H9 (cell line): ENCODE measurements around the gene DCTN1. TPM values are rescaled to one million over a fixed set of nuclear protein-coding genes. Genes with fewer than 3 reads are reported as not detected.

Experiments used
- DNase-seq: peaks from one replicate; pipeline ENCODE4 v3.0.0-alpha.2; 2017
- H2AFZ ChIP-seq: one replicate; pipeline ENCODE4 v1.6.1; 2013; ENCODE audit warnings: mild to moderate bottlenecking, low read length, control low read depth, moderate library complexity
- H2AK5ac ChIP-seq: 2 replicates; pipeline ENCODE4 v1.6.1; 2013; ENCODE audit warnings: low read length, control low read depth, mixed read lengths; ENCODE audit not compliant: insufficient read length
- H2BK120ac ChIP-seq: one replicate; pipeline ENCODE4 v1.6.1; 2013; ENCODE audit warnings: low read depth, mild to moderate bottlenecking, low read length, control low read depth, inconsistent platforms; ENCODE audit not compliant: poor library complexity, severe bottlenecking
- H2BK12ac ChIP-seq: 2 replicates; pipeline ENCODE4 v1.6.1; 2013; ENCODE audit warnings: low read length, control low read depth, mixed read lengths, low read depth; ENCODE audit not compliant: insufficient read length
- H2BK15ac ChIP-seq: 2 replicates; pipeline ENCODE4 v1.6.1; 2013; ENCODE audit warnings: low read depth, low read length, control low read depth
- H2BK20ac ChIP-seq: one replicate; pipeline ENCODE4 v1.6.1; 2013; ENCODE audit warnings: low read depth, mild to moderate bottlenecking, low read length, control low read depth, inconsistent platforms; ENCODE audit not compliant: poor library complexity, severe bottlenecking
- H2BK5ac ChIP-seq: 2 replicates; pipeline ENCODE4 v1.6.1; 2013; ENCODE audit warnings: low read length, control low read depth, mixed read lengths; ENCODE audit not compliant: insufficient read length
- H3K14ac ChIP-seq: 2 replicates; pipeline ENCODE4 v1.6.1; 2013; ENCODE audit warnings: low read length, control low read depth; ENCODE audit not compliant: insufficient read depth
- H3K18ac ChIP-seq: 2 replicates; pipeline ENCODE4 v1.6.1; 2013; ENCODE audit warnings: low read depth, mild to moderate bottlenecking, mixed read lengths, low read length, control low read depth; ENCODE audit not compliant: insufficient read length
- H3K23ac ChIP-seq: 2 replicates; pipeline ENCODE4 v1.6.1; 2013; ENCODE audit warnings: low read length, control low read depth, mixed read lengths, low read depth; ENCODE audit not compliant: insufficient read length
- H3K23me2 ChIP-seq: 2 replicates; pipeline ENCODE4 v1.6.1; 2013; ENCODE audit warnings: low read depth, mild to moderate bottlenecking, mixed read lengths, low read length, control low read depth; ENCODE audit not compliant: insufficient read length, poor library complexity, severe bottlenecking
- H3K27ac ChIP-seq: 2 replicates; pipeline ENCODE4 v1.5.1; 2013; ENCODE audit warnings: low read length, control low read depth, mixed read lengths, low read depth; ENCODE audit not compliant: insufficient read length
- H3K27me3 ChIP-seq: 2 replicates; pipeline ENCODE4 v1.6.1; 2013; ENCODE audit warnings: low read length, control low read depth, inconsistent platforms; ENCODE audit not compliant: insufficient read depth
- H3K4ac ChIP-seq: 2 replicates; pipeline ENCODE4 v1.6.1; 2013; ENCODE audit warnings: low read depth, mild to moderate bottlenecking, control low read depth, inconsistent platforms, low read length, moderate library complexity
- H3K4me1 ChIP-seq: 2 replicates; pipeline ENCODE4 v1.6.1; 2013; ENCODE audit warnings: low read length, control low read depth, inconsistent platforms; ENCODE audit not compliant: insufficient read depth
- H3K4me2 ChIP-seq: 2 replicates; pipeline ENCODE4 v1.6.1; 2013; ENCODE audit warnings: low read length, control low read depth, mixed read lengths; ENCODE audit not compliant: insufficient read length, insufficient read depth
- H3K56ac ChIP-seq: 2 replicates; pipeline ENCODE4 v1.6.1; 2013; ENCODE audit warnings: low read depth, mild to moderate bottlenecking, mixed read lengths, low read length, control low read depth; ENCODE audit not compliant: insufficient read length
- H3K79me1 ChIP-seq: 2 replicates; pipeline ENCODE4 v1.6.1; 2013; ENCODE audit warnings: low read depth, mild to moderate bottlenecking, moderate library complexity, low read length, control low read depth, inconsistent platforms; ENCODE audit not compliant: insufficient read depth, poor library complexity, severe bottlenecking
- H3K79me2 ChIP-seq: 2 replicates; pipeline ENCODE4 v1.6.1; 2013; ENCODE audit warnings: low read length, control low read depth, inconsistent platforms; ENCODE audit not compliant: insufficient read depth
- H3K9ac ChIP-seq: 2 replicates; pipeline ENCODE4 v1.6.1; 2013; ENCODE audit warnings: low read length, control low read depth, mixed read lengths; ENCODE audit not compliant: insufficient read length; ENCODE audit errors: extremely low read depth
- H3K9me3 ChIP-seq: one replicate; pipeline ENCODE4 v1.6.1; 2013; ENCODE audit warnings: low read depth, low read length, inconsistent platforms; ENCODE audit not compliant: control insufficient read depth
- H3T11ph ChIP-seq: one replicate; pipeline ENCODE4 v1.6.1; 2013; ENCODE audit warnings: mild to moderate bottlenecking, low read length, control low read depth, inconsistent platforms
- H4K20me1 ChIP-seq: one replicate; pipeline ENCODE4 v1.6.1; 2013; ENCODE audit not compliant: control insufficient read depth, insufficient read length, insufficient read depth
- H4K5ac ChIP-seq: 2 replicates; pipeline ENCODE4 v1.6.1; 2013; ENCODE audit warnings: low read depth, mild to moderate bottlenecking, mixed read lengths, low read length, control low read depth; ENCODE audit not compliant: insufficient read length
- H4K8ac ChIP-seq: replicated peaks from 2 replicates; pipeline ENCODE4 v1.6.1; 2013; ENCODE audit warnings: low read length, control low read depth, mixed read lengths, low read depth; ENCODE audit not compliant: insufficient read length
- H4K91ac ChIP-seq: 2 replicates; pipeline ENCODE4 v1.6.1; 2013; ENCODE audit warnings: low read depth, mild to moderate bottlenecking, moderate library complexity, mixed read lengths, low read length, control low read depth; ENCODE audit not compliant: insufficient read length
- H3K27ac Mint-ChIP-seq, 3 experiments: 2 replicates in 2 of 3; 3 replicates in 1 of 3; pipeline ENCODE4 v1.8.0; 2020 to 2021; ENCODE audit warnings: mixed read lengths in 3 of 3, mild to moderate bottlenecking in 1 of 3, moderate library complexity in 1 of 3
- H3K27me3 Mint-ChIP-seq: 2 replicates; pipeline ENCODE4 v1.8.0; 2021; ENCODE audit warnings: low read depth, mild to moderate bottlenecking, moderate library complexity, mixed read lengths
- H3K36me3 Mint-ChIP-seq, 3 experiments: 2 replicates in 2 of 3; 3 replicates in 1 of 3; pipeline ENCODE4 v1.8.0; 2020 to 2021; ENCODE audit warnings: low read depth in 3 of 3, mixed read lengths in 3 of 3; ENCODE audit not compliant: insufficient read depth in 1 of 3
- H3K4me1 Mint-ChIP-seq, 2 experiments: 2 replicates each; pipeline ENCODE4 v1.8.0; 2020; ENCODE audit warnings: mixed read lengths in 2 of 2
- H3K4me3 Mint-ChIP-seq, 2 experiments: 2 replicates in 1 of 2; 3 replicates in 1 of 2; pipeline ENCODE4 v1.8.0; 2020 to 2021; ENCODE audit warnings: mild to moderate bottlenecking in 2 of 2, mixed read lengths in 2 of 2, moderate library complexity in 1 of 2
- H3K9me3 Mint-ChIP-seq, 2 experiments: 2 replicates in 1 of 2; 3 replicates in 1 of 2; pipeline ENCODE4 v1.8.0; 2020; ENCODE audit warnings: mild to moderate bottlenecking in 2 of 2, mixed read lengths in 2 of 2, moderate library complexity in 1 of 2
- WGBS: extraction: QIAGEN DNeasy Blood & Tissue Kit; methylation state at CpG from one replicate; pipeline ENCODE4 v1.1.7; 2013; ENCODE audit warnings: missing lambda C conversion rate, low lambda C conversion rate, mixed read lengths; ENCODE audit not compliant: insufficient read length; ENCODE audit errors: extremely low coverage; 5-methylcytosine and 5-hydroxymethylcytosine counted together
- total RNA-seq: library from RNA; stranded (reverse); gene quantifications from 2 replicates; pipeline ENCODE4 v1.2.1, GENCODE V29; 2021
- TF ChIP-seq, protein P1 (sequence below): fragments of 200-600 bp; sonication (generic); conservative IDR thresholded peaks from 3 replicates; pipeline ENCODE4 v1.8.0; 2021; ENCODE audit warnings: antibody characterized with exemption, mild to moderate bottlenecking

DCTN1 gene
- total RNA-seq, 1 experiment from 2014 or later, result 141 TPM

DNA sequence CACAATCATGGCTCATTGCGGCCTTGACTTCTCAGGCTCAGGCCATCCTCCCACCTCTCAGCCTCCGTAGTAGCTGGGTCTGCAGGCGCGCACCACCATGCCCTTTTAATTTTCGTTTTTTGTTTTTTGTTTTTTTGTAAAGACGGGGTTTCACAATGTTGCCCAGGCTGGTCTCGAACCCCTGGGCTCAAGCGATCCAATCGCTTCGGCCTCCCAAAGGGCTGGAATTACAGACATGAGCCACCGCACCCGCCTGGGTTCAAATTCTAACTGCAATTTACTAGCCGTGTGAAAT lies 12.3 kb upstream of the DCTN1 start:
- DNase-seq, result no peak
- Mint-ChIP-seq H3K4me3 (peak overlapping the region; percentile 84 to 90; a peak in 3 of 5 replicates), H3K9me3 (no peaks in the 10 kb centered on the region), H3K27ac (peak overlapping the region in 2 of 3 experiments; percentile 32 to 87; a peak in 2 of 7 replicates), H3K27me3 (peaks cover 1% of the 10 kb centered on the region), H3K4me1 (peaks cover 0 to 6% of the 10 kb centered on the region in 2 experiments; a peak in 3 of 4 replicates), H3K36me3 (no peaks in the 10 kb centered on the region)
- H2BK120ac ChIP-seq, result no peak overlapping the region
- no peak overlapping the region for H4K8ac ChIP-seq
- H2BK15ac ChIP-seq, result no peak overlapping the region
- TF ChIP-seq, protein P1, sequence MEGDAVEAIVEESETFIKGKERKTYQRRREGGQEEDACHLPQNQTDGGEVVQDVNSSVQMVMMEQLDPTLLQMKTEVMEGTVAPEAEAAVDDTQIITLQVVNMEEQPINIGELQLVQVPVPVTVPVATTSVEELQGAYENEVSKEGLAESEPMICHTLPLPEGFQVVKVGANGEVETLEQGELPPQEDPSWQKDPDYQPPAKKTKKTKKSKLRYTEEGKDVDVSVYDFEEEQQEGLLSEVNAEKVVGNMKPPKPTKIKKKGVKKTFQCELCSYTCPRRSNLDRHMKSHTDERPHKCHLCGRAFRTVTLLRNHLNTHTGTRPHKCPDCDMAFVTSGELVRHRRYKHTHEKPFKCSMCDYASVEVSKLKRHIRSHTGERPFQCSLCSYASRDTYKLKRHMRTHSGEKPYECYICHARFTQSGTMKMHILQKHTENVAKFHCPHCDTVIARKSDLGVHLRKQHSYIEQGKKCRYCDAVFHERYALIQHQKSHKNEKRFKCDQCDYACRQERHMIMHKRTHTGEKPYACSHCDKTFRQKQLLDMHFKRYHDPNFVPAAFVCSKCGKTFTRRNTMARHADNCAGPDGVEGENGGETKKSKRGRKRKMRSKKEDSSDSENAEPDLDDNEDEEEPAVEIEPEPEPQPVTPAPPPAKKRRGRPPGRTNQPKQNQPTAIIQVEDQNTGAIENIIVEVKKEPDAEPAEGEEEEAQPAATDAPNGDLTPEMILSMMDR, result no peak
- H3K23ac ChIP-seq, result no peak overlapping the region
- no peak overlapping the region for H4K5ac ChIP-seq
- no peaks in the 10 kb centered on the region for H3K79me1 ChIP-seq
- no peak overlapping the region for H3K56ac ChIP-seq
- H2AK5ac ChIP-seq, result no peak overlapping the region
- no peak overlapping the region for H3T11ph ChIP-seq
- H2BK20ac ChIP-seq, result no peak overlapping the region
- H3K79me2 ChIP-seq, result peaks cover 18% of the 10 kb centered on the region; the same call in 1 of the 2 replicates
- no peaks in the 10 kb centered on the region for H3K9me3 ChIP-seq
- H3K23me2 ChIP-seq, result peaks cover 7% of the 10 kb centered on the region
- no peaks in the 10 kb centered on the region for H4K20me1 ChIP-seq
- H3K18ac ChIP-seq, result no peak overlapping the region
- H3K4me2 ChIP-seq, result peak overlapping the region; percentile 96
- no peak overlapping the region for H3K27ac ChIP-seq
- no CpG with 5 or more reads among the region's 13 CpGs for WGBS
- no peak overlapping the region for H3K9ac ChIP-seq
- no peaks in the 10 kb centered on the region for H3K27me3 ChIP-seq
- H3K14ac ChIP-seq, result no peak overlapping the region
- no peak overlapping the region for H2BK12ac ChIP-seq
- no peak overlapping the region for H2BK5ac ChIP-seq
- H3K4ac ChIP-seq, result no peak overlapping the region
- peaks cover 4% of the 10 kb centered on the region; the same call in 1 of the 2 replicates for H3K4me1 ChIP-seq
- no peak overlapping the region for H4K91ac ChIP-seq
- H2AFZ ChIP-seq, result peak overlapping the region; percentile 93
